Cerebellar nuclear complex (tissue), 1 donor: Measurements from ENCODE around the gene SLC9B1.
A peak's percentile ranks its signal among the peaks of the same experiment; 100 is the strongest.

ENCODE experiments used
- DNase-seq, 2 experiments: peaks; one replicate each; lab custom pipeline; 2025; lab: John Stamatoyannopoulos, UW

Gene SLC9B1

DNA sequence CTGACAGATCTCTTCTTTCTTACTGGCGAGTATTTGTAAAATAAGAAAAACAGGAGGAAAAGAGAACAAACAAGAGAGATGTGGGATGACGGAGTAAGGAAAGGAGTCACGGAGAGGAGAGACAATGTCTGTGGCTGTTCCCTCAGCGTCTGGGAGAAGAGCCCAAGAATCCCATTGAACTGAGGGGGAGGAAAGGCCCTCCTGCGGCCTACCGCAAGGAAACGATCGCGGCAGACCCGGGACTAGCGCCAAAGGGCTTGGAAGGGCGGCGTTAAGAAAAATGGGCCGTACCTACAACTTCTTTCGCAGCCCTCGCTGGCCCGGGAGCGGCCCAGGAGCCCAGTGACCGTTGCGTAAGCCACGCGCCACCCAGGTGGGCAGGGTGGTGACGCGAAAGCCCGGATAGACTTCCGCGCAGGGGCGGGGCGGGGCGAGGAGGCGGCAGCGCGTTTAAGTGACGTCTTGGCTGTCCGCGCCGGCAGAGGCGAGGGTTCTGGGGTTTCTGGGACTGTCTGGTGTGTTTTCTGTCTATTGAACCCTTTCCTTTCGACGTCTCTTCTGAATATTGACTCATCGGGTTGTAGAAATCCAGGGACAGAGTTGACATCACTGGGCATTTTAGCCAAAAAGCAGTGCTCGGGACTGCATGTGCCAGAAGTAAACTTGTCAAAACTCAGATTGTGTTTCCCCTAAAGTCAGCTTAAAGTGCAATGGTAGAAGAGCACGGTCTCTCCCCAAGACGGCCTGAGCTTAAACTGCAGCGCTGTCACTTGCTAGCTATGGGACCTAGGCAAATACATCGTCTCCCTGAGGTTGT is at the start of gene SLC9B1:
Gene SLC9B1 (minus strand): TSS at position 398 of the 817 bp plus-strand sequence. CDS start 27,994 bp downstream, outside the sequence.
- peak in 1 of 2 experiments; percentile 66 for DNase-seq

GRCh38 chr4:103067841-103068547 is 48.5 kb upstream of the SLC9B1 start:
- no peak for DNase-seq

GRCh38 chr4:103060453-103061148 is 41.1 kb upstream of the SLC9B1 start:
- DNase-seq: no peak

- no peak for DNase-seq
These were observed 34.5 kb upstream of the SLC9B1 start for GRCh38 chr4:103054030-103054429.

GRCh38 chr4:103052779-103053178 is 33.3 kb upstream of the SLC9B1 start:
- DNase-seq: no peak

- no peak for DNase-seq
These were observed 32.6 kb upstream of the SLC9B1 start for GRCh38 chr4:103052145-103052544.

DNA sequence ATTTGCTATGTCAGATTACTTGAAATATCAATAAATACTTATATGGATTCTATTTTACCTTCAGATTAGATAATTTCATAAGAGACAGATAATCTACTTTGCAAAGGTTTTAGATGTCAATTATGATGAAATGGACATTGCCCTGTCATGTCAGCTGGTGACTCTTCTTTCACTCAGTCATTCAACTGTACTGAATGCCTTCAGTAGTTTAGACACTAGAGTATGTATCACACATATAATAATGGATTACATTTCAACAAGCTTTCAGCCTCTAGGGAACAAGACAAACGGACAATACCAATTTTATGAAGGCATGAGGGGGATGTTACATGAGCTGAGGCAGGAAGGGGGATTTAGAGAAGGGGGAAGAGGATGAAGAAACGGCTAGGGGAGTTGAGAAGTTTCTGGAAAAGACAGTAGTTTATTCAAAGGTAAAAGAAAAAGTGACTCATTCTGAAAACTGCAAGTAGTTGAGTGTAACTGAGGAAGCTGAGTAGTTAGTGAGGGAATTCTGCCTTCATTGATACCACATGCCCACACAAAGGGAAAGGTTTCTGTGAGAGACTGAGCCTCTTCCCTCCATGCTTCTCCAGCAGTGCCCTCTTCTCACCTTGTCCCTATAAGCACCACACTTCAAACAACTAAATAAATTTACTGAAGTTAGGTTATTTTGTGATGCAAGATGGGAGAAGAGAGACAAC is 31.4 kb upstream of the SLC9B1 start:
- DNase-seq: no peak

DNA sequence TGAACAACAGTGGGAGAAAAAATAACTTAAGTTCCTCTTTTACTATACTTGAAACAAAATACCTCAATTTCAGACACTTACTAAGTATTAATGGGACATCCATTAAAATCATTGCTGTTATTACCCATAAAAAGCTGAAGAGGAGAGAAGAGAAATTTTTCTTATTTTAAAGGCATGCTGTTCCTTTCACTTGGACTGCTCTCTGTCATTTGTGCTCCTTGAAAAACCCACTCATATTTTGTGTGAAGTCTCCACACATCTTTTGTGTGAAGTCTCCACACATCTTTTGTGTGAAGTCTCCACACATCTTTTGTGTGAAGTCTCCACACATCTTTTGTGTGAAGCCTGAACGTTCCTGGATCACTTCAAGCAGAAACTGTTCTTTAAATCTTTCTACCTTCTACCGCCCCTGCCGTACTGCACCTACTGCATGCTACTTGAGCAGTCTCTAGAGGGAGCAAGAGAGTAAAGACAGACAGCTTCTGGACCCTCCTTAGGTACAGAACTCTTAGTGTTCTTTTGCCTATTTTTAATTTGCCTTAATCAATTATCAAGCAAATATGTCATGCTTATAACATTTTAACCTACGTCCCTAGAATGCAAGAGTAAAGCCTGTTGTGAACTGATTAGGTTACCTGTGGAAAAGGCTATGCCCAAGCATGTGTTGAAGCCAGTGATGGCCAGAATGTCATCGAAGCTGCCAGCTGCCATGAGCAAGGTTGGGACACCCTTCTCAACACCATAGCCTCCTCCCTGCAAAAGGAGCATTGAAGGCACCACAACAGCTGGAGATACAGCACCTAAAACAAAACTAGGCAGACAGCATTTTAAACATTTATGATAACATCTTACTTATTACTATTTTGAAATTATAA is 27.1 kb upstream of the SLC9B1 start:
- DNase-seq: no peak

- DNase-seq: no peak
These were observed 24.7 kb upstream of the SLC9B1 start for GRCh38 chr4:103044183-103044582.

GRCh38 chr4:103036169-103036568 is 16.7 kb upstream of the SLC9B1 start:
- DNase-seq: no peak

- DNase-seq: no peak
These were observed 13.1 kb upstream of the SLC9B1 start for GRCh38 chr4:103032574-103032973.

- DNase-seq: no peak
These were observed 11.3 kb upstream of the SLC9B1 start for GRCh38 chr4:103030791-103031190.

DNA sequence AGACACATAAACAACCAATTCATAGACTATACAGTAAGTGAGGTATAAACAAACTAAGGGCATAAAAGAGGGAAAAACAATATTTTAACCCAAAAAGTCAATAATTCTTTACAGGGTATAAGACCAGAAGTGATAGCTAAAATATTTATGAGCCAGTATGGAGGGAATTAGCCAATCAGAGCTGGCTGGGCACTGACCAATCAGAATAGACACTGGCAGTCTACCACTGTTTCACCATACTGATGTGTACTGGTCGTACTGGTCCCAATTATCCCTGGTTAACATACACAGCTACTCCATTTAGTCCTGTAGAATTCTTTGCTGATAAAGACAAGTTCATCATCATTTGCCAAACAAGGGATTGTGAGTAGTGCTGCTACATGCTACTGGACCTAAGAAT is 9.8 kb upstream of the SLC9B1 start:
- no peak for DNase-seq

DNA sequence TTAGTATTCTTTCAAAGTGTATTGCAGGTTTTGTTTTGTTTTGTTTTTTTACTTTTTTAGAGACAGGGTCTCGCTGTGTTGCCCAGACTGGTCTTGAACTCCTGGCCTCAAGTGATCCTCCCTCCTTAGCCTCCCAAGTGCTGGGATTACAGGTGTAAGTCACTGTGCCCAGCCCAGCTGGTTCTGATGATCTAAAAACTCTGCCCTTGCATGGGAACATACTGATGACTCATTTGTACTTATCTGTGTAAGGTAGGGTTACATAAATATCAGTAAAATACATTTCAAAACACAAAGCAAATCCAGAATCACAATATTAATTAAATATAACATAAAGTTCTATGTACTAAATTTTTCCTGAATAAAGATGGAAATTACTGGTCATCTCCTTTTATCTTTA is 7.4 kb upstream of the SLC9B1 start:
- DNase-seq: no peak

GRCh38 chr4:103024996-103025395 is 5.5 kb upstream of the SLC9B1 start:
- DNase-seq: no peak

DNA sequence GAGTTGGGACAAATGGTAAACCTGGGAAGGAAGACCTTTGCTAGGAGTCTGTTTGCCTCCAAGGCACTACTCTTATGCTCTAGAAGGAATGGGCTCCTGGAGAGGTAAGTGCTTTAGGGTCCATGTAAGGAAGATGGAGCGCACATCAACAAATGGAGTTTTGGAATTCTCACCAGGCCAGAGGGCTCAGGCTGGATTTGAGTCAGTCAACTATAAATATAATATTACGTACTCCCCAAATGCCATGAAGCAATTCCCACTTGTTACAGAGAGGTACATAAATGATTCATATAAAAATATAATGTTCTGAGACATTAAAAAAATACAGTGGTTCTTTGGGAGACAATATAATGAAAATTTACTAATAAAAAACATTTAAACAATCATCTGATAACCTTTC is 1.6 kb upstream of the SLC9B1 start:
- no peak for DNase-seq

- DNase-seq: no peak
These were observed 856 bp downstream of the SLC9B1 start for GRCh38 chr4:103018391-103019307.

DNA sequence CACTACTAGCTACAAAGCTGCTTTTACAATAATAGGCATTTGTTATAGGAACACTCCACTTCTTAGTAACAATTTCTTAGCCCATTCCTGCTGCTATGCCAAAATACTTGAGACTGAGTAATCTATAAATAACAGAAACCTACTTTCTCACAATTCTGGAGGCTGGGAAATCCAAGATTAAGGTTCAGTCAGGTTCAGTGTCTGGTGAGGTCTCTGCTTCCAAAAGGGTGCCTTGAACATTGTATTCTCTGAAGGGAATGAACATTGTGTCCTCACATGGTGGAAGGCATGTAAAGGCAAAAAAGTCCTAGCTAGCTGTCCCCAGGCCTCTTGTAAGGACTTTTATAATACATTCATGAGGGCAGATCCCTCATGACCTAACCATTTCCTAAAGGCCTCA is 7.0 kb downstream of the SLC9B1 start:
- DNase-seq: no peak

GRCh38 chr4:103012060-103012459 is 7.4 kb downstream of the SLC9B1 start:
- DNase-seq: no peak
